Fibroblast of skin of right biceps (primary cell): Measurements from ENCODE around the gene UBA3.

Experiments
- DNase-seq: peaks from one replicate; pipeline ENCODE4 v3.0.0-alpha.2; 2013

UBA3 gene

GRCh38 chr3:69009559-69010410 lies 70.4 kb downstream of the UBA3 start:
- DNase-seq = peak; percentile 82

- DNase-seq = no peak
These were observed 71.2 kb downstream of the UBA3 start for GRCh38 chr3:69008980-69009379.

GRCh38 chr3:69005791-69006482 lies 74.2 kb downstream of the UBA3 start:
- DNase-seq = no peak

- peak; percentile 22 for DNase-seq
These were observed 74.9 kb downstream of the UBA3 start for GRCh38 chr3:69005071-69005790.
